Liver (tissue), 9 donors: ENCODE results near the gene FGB. TPM values are rescaled to one million over a fixed set of nuclear protein-coding genes. Genes with fewer than 3 reads are reported as not detected.

Experiments used
- DNase-seq: peaks from one replicate; pipeline ENCODE4 v3.0.0-alpha.2; 2017; ENCODE audit warnings: low spot score
- H3K27ac ChIP-seq, 2 donors: one replicate each; pipeline ENCODE4 v1.7.0; 2013; ENCODE audit warnings: inconsistent platforms in 2 of 2, low read length in 2 of 2, control low read depth in 1 of 2, low read depth in 1 of 2, mild to moderate bottlenecking in 1 of 2
- H3K27me3 ChIP-seq, 4 donors: one replicate each; pipeline versions ENCODE4 v1.6.1 to v1.7.0; 2013; ENCODE audit warnings: low read length in 3 of 4, inconsistent platforms in 1 of 4, mild to moderate bottlenecking in 1 of 4, moderate library complexity in 1 of 4; ENCODE audit not compliant: control insufficient read depth in 4 of 4, insufficient read depth in 4 of 4
- H3K36me3 ChIP-seq, 4 donors: one replicate each; pipeline versions ENCODE4 v1.6.1 to v1.7.0; 2013; ENCODE audit warnings: low read length in 3 of 4, mild to moderate bottlenecking in 3 of 4, low read depth in 1 of 4, moderate library complexity in 1 of 4; ENCODE audit not compliant: control insufficient read depth in 4 of 4, insufficient read depth in 3 of 4
- H3K4me1 ChIP-seq, 4 donors: one replicate each; pipeline versions ENCODE4 v1.6.1 to v1.7.0; 2013; ENCODE audit warnings: low read length in 3 of 4, mild to moderate bottlenecking in 3 of 4, moderate library complexity in 1 of 4; ENCODE audit not compliant: control insufficient read depth in 4 of 4, insufficient read depth in 4 of 4
- H3K4me3 ChIP-seq, 3 donors: one replicate each; pipeline versions ENCODE4 v1.6.1 to v1.7.0; 2013; ENCODE audit warnings: low read length in 3 of 3, control low read depth in 1 of 3, low read depth in 1 of 3, mild to moderate bottlenecking in 1 of 3
- H3K9ac ChIP-seq, 2 donors: one replicate each; pipeline ENCODE4 v1.7.0; 2013; ENCODE audit warnings: low read length in 2 of 2, mild to moderate bottlenecking in 2 of 2, moderate library complexity in 2 of 2, control low read depth in 1 of 2, low read depth in 1 of 2
- H3K9me3 ChIP-seq, 4 donors: one replicate each; pipeline versions ENCODE4 v1.6.1 to v1.7.0; 2013; ENCODE audit warnings: low read length in 3 of 4; ENCODE audit not compliant: control insufficient read depth in 4 of 4
- ATF3 ChIP-seq: IDR thresholded peaks from 2 replicates; pipeline ENCODE4 v1.6.1; 2016; ENCODE audit warnings: antibody characterized with exemption
- EGR1 ChIP-seq, 2 donors: IDR thresholded peaks; 2 replicates each; pipeline ENCODE4 v1.6.1; 2016 to 2018; ENCODE audit warnings: antibody characterized with exemption in 2 of 2, low read depth in 2 of 2
- FOXA1 ChIP-seq: IDR thresholded peaks from 2 replicates; pipeline ENCODE4 v1.6.1; 2016; ENCODE audit warnings: antibody characterized with exemption
- FOXA2 ChIP-seq: IDR thresholded peaks from 2 replicates; pipeline ENCODE4 v1.6.1; 2016; ENCODE audit warnings: antibody characterized with exemption
- GABPA ChIP-seq, 2 donors: IDR thresholded peaks in 1 of 2; conservative IDR thresholded peaks in 1 of 2; 2 replicates each; pipeline ENCODE4 v1.6.1; 2016; ENCODE audit warnings: antibody characterized with exemption in 2 of 2, mild to moderate bottlenecking in 1 of 2, moderate library complexity in 1 of 2
- HNF4G ChIP-seq: IDR thresholded peaks from 2 replicates; pipeline ENCODE4 v1.6.1; 2016; ENCODE audit warnings: antibody characterized with exemption
- JUND ChIP-seq, 2 donors: IDR thresholded peaks; 2 replicates each; pipeline ENCODE4 v1.6.1; 2016; ENCODE audit warnings: antibody characterized with exemption in 2 of 2
- MAX ChIP-seq: IDR thresholded peaks from 2 replicates; pipeline ENCODE4 v1.6.1; 2016; ENCODE audit warnings: antibody characterized with exemption
- NR2F2 ChIP-seq: IDR thresholded peaks from 2 replicates; pipeline ENCODE4 v1.6.1; 2016; ENCODE audit warnings: antibody characterized with exemption
- RAD21 ChIP-seq, 2 donors: IDR thresholded peaks; 2 replicates each; pipeline ENCODE4 v1.6.1; 2016; ENCODE audit warnings: antibody characterized with exemption in 2 of 2, mild to moderate bottlenecking in 2 of 2
- REST ChIP-seq: IDR thresholded peaks from 2 replicates; pipeline ENCODE4 v1.6.1; 2016; ENCODE audit warnings: antibody characterized with exemption, mild to moderate bottlenecking
- RXRA ChIP-seq, 2 donors: IDR thresholded peaks; 2 replicates each; pipeline ENCODE4 v1.6.1; 2017 to 2018; ENCODE audit warnings: antibody characterized with exemption in 2 of 2, mild to moderate bottlenecking in 1 of 2
- SP1 ChIP-seq: IDR thresholded peaks from 2 replicates; pipeline ENCODE4 v1.6.1; 2018; ENCODE audit warnings: antibody characterized with exemption, mild to moderate bottlenecking
- TAF1 ChIP-seq: conservative IDR thresholded peaks from 2 replicates; pipeline ENCODE4 v1.6.1; 2016; ENCODE audit warnings: antibody characterized with exemption, mild to moderate bottlenecking
- YY1 ChIP-seq: IDR thresholded peaks from 2 replicates; pipeline ENCODE4 v1.6.1; 2016; ENCODE audit warnings: antibody characterized with exemption, mild to moderate bottlenecking
- ZBTB33 ChIP-seq: IDR thresholded peaks from 2 replicates; pipeline ENCODE4 v1.6.1; 2016; ENCODE audit warnings: antibody characterized with exemption
- WGBS: extraction: QIAGEN DNeasy Blood & Tissue Kit; methylation state at CpG from one replicate; pipeline ENCODE4 v1.1.7; 2013; 5-methylcytosine and 5-hydroxymethylcytosine counted together
- polyA plus RNA-seq, 2 donors: library from polyadenylated mRNA; stranded (reverse) in 1 of 2; unstranded in 1 of 2; fragments of 200-250 nt in 1 of 2; fragments of >200 nt in 1 of 2; fragmentation: Nextera tagmentation in 1 of 2; extraction: Ambion mirVana in 1 of 2; gene quantifications; one replicate each; pipeline versions ENCODE4 v1.2.1 to v1.2.3, GENCODE V29; 2013 to 2015
- total RNA-seq, 2 donors: library from RNA; depleted of rRNA; stranded (reverse); fragments of >200 nt; gene quantifications; one replicate each; pipeline ENCODE4 v1.2.3, GENCODE V29; 2014
- TF ChIP-seq, protein P1 (sequence below): fragments of 150-350 bp; IDR thresholded peaks from 2 replicates; pipeline ENCODE4 v1.5.1; 2017; ENCODE audit warnings: improper control_type of control experiment, low read depth, low read length; ENCODE audit not compliant: missing input control
- donor health status: healthy.
- donor health status: healthy.
- donor health status: healthy.
- donor health status: healthy.
- donor health status: healthy.

FGB gene
- total and polyA plus RNA-seq, 4 donors, result 11,318 to 21,431 (median 15,382) TPM

DNA sequence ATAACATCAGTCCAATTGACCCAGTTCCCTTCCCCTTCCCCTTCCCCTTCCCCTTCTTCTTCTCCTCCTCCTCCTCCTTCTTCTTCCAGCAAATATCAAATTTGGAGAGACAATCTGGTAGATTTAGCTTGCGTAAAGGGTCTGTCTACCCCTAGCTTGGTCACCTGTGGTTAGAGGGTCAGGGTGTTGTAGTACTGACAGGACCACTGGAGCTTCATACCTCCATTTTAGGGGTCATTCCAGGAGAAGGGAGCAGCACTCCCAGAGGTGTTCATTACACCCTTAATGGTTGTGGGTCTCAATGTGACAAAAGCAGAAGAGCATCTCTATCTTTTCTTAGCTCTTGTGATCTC, 3.7 kb upstream of the FGB start:
- TF ChIP-seq YY1, result no peak
- TF ChIP-seq SP1, result no peak
- TF ChIP-seq ATF3, result no peak
- no peak for TF ChIP-seq HNF4G
- TF ChIP-seq RAD21 (IDR thresholded peaks at IDR 0.05), result no peak
- TF ChIP-seq EGR1 (IDR thresholded peaks at IDR 0.05; ENCODE audit: low read depth in 2 of 2), result no peak
- no peak for TF ChIP-seq RXRA (IDR thresholded peaks at IDR 0.05)
- TF ChIP-seq FOXA2, result no peak
- no peak for TF ChIP-seq JUND (IDR thresholded peaks at IDR 0.05)
- TF ChIP-seq FOXA1, result no peak
- no peak for TF ChIP-seq GABPA (IDR thresholded peaks at IDR 0.05 in 1 of 2, conservative IDR thresholded peaks at IDR 0.05 in 1 of 2)
- no peak for TF ChIP-seq MAX
- TF ChIP-seq TAF1, result no peak
- TF ChIP-seq REST, result no peak
- TF ChIP-seq, protein P1, sequence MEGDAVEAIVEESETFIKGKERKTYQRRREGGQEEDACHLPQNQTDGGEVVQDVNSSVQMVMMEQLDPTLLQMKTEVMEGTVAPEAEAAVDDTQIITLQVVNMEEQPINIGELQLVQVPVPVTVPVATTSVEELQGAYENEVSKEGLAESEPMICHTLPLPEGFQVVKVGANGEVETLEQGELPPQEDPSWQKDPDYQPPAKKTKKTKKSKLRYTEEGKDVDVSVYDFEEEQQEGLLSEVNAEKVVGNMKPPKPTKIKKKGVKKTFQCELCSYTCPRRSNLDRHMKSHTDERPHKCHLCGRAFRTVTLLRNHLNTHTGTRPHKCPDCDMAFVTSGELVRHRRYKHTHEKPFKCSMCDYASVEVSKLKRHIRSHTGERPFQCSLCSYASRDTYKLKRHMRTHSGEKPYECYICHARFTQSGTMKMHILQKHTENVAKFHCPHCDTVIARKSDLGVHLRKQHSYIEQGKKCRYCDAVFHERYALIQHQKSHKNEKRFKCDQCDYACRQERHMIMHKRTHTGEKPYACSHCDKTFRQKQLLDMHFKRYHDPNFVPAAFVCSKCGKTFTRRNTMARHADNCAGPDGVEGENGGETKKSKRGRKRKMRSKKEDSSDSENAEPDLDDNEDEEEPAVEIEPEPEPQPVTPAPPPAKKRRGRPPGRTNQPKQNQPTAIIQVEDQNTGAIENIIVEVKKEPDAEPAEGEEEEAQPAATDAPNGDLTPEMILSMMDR, result no peak
- TF ChIP-seq ZBTB33, result no peak
- TF ChIP-seq NR2F2, result no peak
- no peak for DNase-seq
- Histone ChIP-seq H3K36me3 (no peaks in the 10 kb centered on the region), H3K27me3 (no peaks in the 10 kb centered on the region), H3K4me1 (peaks cover 2 to 27% (median 11%) of the 10 kb centered on the region in 4 donors), H3K9me3 (no peaks in the 10 kb centered on the region), H3K9ac (no peak overlapping the region), H3K4me3 (peak overlapping the region in 1 of 3 donors; percentile 66), H3K27ac (peak overlapping the region; percentile 76 to 87)
- WGBS, result 73% methylated on average over 1 of the region's 1 CpG
